Smooth muscle cell (in vitro differentiated cells): ENCODE measurements around the gene PGGT1B. TPM values are rescaled to one million over a fixed set of nuclear protein-coding genes. Genes with fewer than 3 reads are reported as not detected.
A peak's percentile ranks its signal among the peaks of the same experiment; 100 is the strongest.

Experiments
- DNase-seq: peaks from one replicate; lab custom pipeline; 2025; ENCODE audit not compliant: unreplicated experiment; lab: John Stamatoyannopoulos, UW
- H2AFZ ChIP-seq: fragments of 200-600 bp; sonication (generic); 2 replicates; pipeline ENCODE4 v1.6.0; 2016; ENCODE audit warnings: antibody characterized with exemption, low read depth, mild to moderate bottlenecking
- H3F3A ChIP-seq: fragments of 200-600 bp; sonication (generic); 2 replicates; pipeline ENCODE4 v1.6.0; 2017; ENCODE audit warnings: antibody characterized with exemption, low read depth
- H3K27ac ChIP-seq: fragments of 200-600 bp; sonication (generic); 2 replicates; pipeline ENCODE4 v1.5.1; 2016; ENCODE audit warnings: low read depth, mild to moderate bottlenecking
- H3K27me3 ChIP-seq: fragments of 200-600 bp; sonication (generic); 2 replicates; pipeline ENCODE4 v1.6.1; 2016; ENCODE audit warnings: low read depth, mild to moderate bottlenecking
- H3K36me3 ChIP-seq: fragments of 200-600 bp; sonication (generic); 2 replicates; pipeline ENCODE4 v1.5.1; 2016; ENCODE audit warnings: low read depth
- H3K4me1 ChIP-seq: fragments of 200-600 bp; sonication (generic); 2 replicates; pipeline ENCODE4 v1.5.1; 2016; ENCODE audit warnings: low read depth
- H3K4me2 ChIP-seq: fragments of 200-600 bp; sonication (generic); 2 replicates; pipeline ENCODE4 v1.6.0; 2016; ENCODE audit warnings: mild to moderate bottlenecking
- H3K4me3 ChIP-seq: fragments of 200-600 bp; sonication (generic); 2 replicates; pipeline ENCODE4 v1.5.1; 2016; ENCODE audit warnings: mild to moderate bottlenecking
- H3K79me2 ChIP-seq: fragments of 200-600 bp; sonication (generic); 2 replicates; pipeline ENCODE4 v1.6.0; 2016; ENCODE audit warnings: low read depth, mild to moderate bottlenecking
- H3K9ac ChIP-seq: fragments of 200-600 bp; sonication (generic); 2 replicates; pipeline ENCODE4 v1.6.0; 2016; ENCODE audit warnings: low read depth
- H3K9me3 ChIP-seq: fragments of 200-600 bp; sonication (generic); replicated peaks from 2 replicates; pipeline ENCODE4 v1.5.1; 2016; ENCODE audit warnings: low read depth
- H4K20me1 ChIP-seq: fragments of 200-600 bp; sonication (generic); 2 replicates; pipeline ENCODE4 v1.6.0; 2016; ENCODE audit warnings: low read depth
- CTCF ChIP-seq: fragments of 200-600 bp; sonication (generic); IDR thresholded peaks from 2 replicates; pipeline ENCODE4 v1.5.1; 2017; ENCODE audit warnings: borderline replicate concordance, mild to moderate bottlenecking, antibody characterized with exemption; ENCODE audit not compliant: insufficient read depth, poor library complexity, severe bottlenecking
- WGBS: methylation state at CpG from one replicate; pipeline ENCODE4 v1.1.7; 2016; ENCODE audit warnings: low lambda C conversion rate; 5-methylcytosine and 5-hydroxymethylcytosine counted together
- polyA plus RNA-seq: library from polyadenylated mRNA; unstranded; fragments of >200 nt; fragmentation: Nextera tagmentation; extraction: Ambion mirVana; gene quantifications from 2 replicates; pipeline ENCODE4 v1.2.1, GENCODE V29; 2016
- total RNA-seq: library from RNA; depleted of rRNA; stranded (reverse); fragments of >200 nt; gene quantifications from 2 replicates; pipeline ENCODE4 v1.2.3, GENCODE V29; 2014

Gene PGGT1B
- total and polyA plus RNA-seq, 2 experiments from 2014 or later: 5.7 to 13.1 TPM

GRCh38 chr5:115181757-115182156 is 80.9 kb downstream of the PGGT1B start:
- no peaks in the 10 kb centered on the region for H3K79me2 ChIP-seq
- H3K9ac ChIP-seq: no peak overlapping the region
- no peaks in the 10 kb centered on the region for H3K4me1 ChIP-seq
- no peaks in the 10 kb centered on the region for H4K20me1 ChIP-seq
- no peak overlapping the region for H2AFZ ChIP-seq
- TF ChIP-seq CTCF: no peak
- no peak overlapping the region for H3K4me3 ChIP-seq
- peaks cover 78% of the 10 kb centered on the region for H3K27me3 ChIP-seq
- H3F3A ChIP-seq: no peaks in the 10 kb centered on the region
- no peaks in the 10 kb centered on the region for H3K9me3 ChIP-seq
- no peak overlapping the region for H3K4me2 ChIP-seq
- H3K36me3 ChIP-seq: no peaks in the 10 kb centered on the region
- DNase-seq: no peak
- H3K27ac ChIP-seq: no peak overlapping the region

GRCh38 chr5:115180165-115180709 is 82.4 kb downstream of the PGGT1B start:
- H3K4me2 ChIP-seq: peak overlapping the region; percentile 97
- H3K9ac ChIP-seq: no peak overlapping the region
- TF ChIP-seq CTCF: no peak
- H2AFZ ChIP-seq: peak overlapping the region; percentile 58
- no peaks in the 10 kb centered on the region for H3K9me3 ChIP-seq
- peak overlapping the region; percentile 57 for H3K4me3 ChIP-seq
- no peak for DNase-seq
- no peak overlapping the region for H3K27ac ChIP-seq
- no peaks in the 10 kb centered on the region for H3K36me3 ChIP-seq
- 1% methylated on average over 54 of the region's 54 CpGs for WGBS
- H3F3A ChIP-seq: no peaks in the 10 kb centered on the region
- H3K27me3 ChIP-seq: peaks cover 89% of the 10 kb centered on the region
- no peaks in the 10 kb centered on the region for H4K20me1 ChIP-seq
- H3K79me2 ChIP-seq: no peaks in the 10 kb centered on the region
- no peaks in the 10 kb centered on the region for H3K4me1 ChIP-seq

- H3K9ac ChIP-seq: no peak overlapping the region
- peak overlapping the region; percentile 97 for H3K4me2 ChIP-seq
- H2AFZ ChIP-seq: peak overlapping the region; percentile 58
- no peaks in the 10 kb centered on the region for H3K9me3 ChIP-seq
- 5% methylated on average over 56 of the region's 56 CpGs for WGBS
- no peaks in the 10 kb centered on the region for H3K4me1 ChIP-seq
- no peaks in the 10 kb centered on the region for H3F3A ChIP-seq
- peak overlapping the region; percentile 57 for H3K4me3 ChIP-seq
- no peaks in the 10 kb centered on the region for H4K20me1 ChIP-seq
- TF ChIP-seq CTCF: no peak
- DNase-seq: no peak
- no peak overlapping the region for H3K27ac ChIP-seq
- no peaks in the 10 kb centered on the region for H3K79me2 ChIP-seq
- peaks cover 93% of the 10 kb centered on the region for H3K27me3 ChIP-seq
- H3K36me3 ChIP-seq: no peaks in the 10 kb centered on the region
These were observed 83.1 kb downstream of the PGGT1B start for GRCh38 chr5:115179394-115180164.

GRCh38 chr5:115179030-115179393 is 83.7 kb downstream of the PGGT1B start:
- Histone ChIP-seq H3K36me3 (no peaks in the 10 kb centered on the region), H3K4me3 (peak overlapping the region; percentile 57), H3K27ac (no peak overlapping the region), H3K79me2 (no peaks in the 10 kb centered on the region), H3K27me3 (peaks cover 93% of the 10 kb centered on the region), H3K9ac (no peak overlapping the region), H3K4me2 (peak overlapping the region; percentile 97), H3F3A (no peaks in the 10 kb centered on the region), H4K20me1 (no peaks in the 10 kb centered on the region), H2AFZ (no peak overlapping the region), H3K4me1 (no peaks in the 10 kb centered on the region), H3K9me3 (no peaks in the 10 kb centered on the region)
- 25% methylated on average over 30 of the region's 30 CpGs for WGBS
- no peak for DNase-seq
- no peak for TF ChIP-seq CTCF
